Lower lobe of right lung (tissue), 2 donors: ENCODE measurements around the gene ADAMTS6. TPM values are rescaled to one million over a fixed set of nuclear protein-coding genes. Genes with fewer than 3 reads are reported as not detected.

Experiments
- ATAC-seq, 2 donors: fragments of 200-7000 bp; cut with Tn5 transposase; one replicate each; pipeline ENCODE4 v1.9.1; 2020 to 2022; ENCODE audit warnings: mild to moderate bottlenecking in 2 of 2, moderate library complexity in 2 of 2
- DNase-seq: peaks from one replicate; pipeline ENCODE4 v3.0.0-alpha.2; 2020
- H3K27ac ChIP-seq: fragments of 200-600 bp; one replicate; pipeline ENCODE4 v1.8.0; 2022
- H3K27me3 ChIP-seq: fragments of 200-600 bp; one replicate; pipeline ENCODE4 v1.8.0; 2022; ENCODE audit warnings: low read depth
- H3K36me3 ChIP-seq: fragments of 200-600 bp; one replicate; pipeline ENCODE4 v1.8.0; 2022; ENCODE audit warnings: mild to moderate bottlenecking
- H3K4me1 ChIP-seq: fragments of 200-600 bp; one replicate; pipeline ENCODE4 v1.8.0; 2022
- H3K4me3 ChIP-seq: fragments of 200-600 bp; one replicate; pipeline ENCODE4 v1.8.0; 2022; ENCODE audit warnings: mild to moderate bottlenecking
- H3K9me3 ChIP-seq: fragments of 200-600 bp; one replicate; pipeline ENCODE4 v1.8.0; 2022
- CTCF ChIP-seq: fragments of 200-600 bp; IDR thresholded peaks from one replicate; pipeline ENCODE4 v1.8.0; 2022; ENCODE audit warnings: antibody characterized with exemption, mild to moderate bottlenecking
- intact Hi-C: fragments of 100-400 bp; cut with DNase I; formaldehyde crosslinking; loops from one replicate; pipeline ENCODE4 v1.11.0; 2022
- total RNA-seq: library from RNA; stranded (reverse); fragmentation: NEBNext Ultra II Directional; extraction: Animal tissue kit (Norgen Biotek cat#: 25700); gene quantifications from one replicate; pipeline ENCODE4 v1.2.1, GENCODE V29; 2021
- donor health status: DM: no; HTN: yes; CAD: no; lungs with severe emphysema.

Gene ADAMTS6
- total RNA-seq, 1 donor from 2014 or later, result 3.0 TPM

- Histone ChIP-seq H3K27ac (no peak overlapping the region), H3K9me3 (no peaks in the 10 kb centered on the region), H3K4me3 (no peak overlapping the region), H3K4me1 (no peaks in the 10 kb centered on the region), H3K27me3 (no peaks in the 10 kb centered on the region), H3K36me3 (no peaks in the 10 kb centered on the region)
- TF ChIP-seq CTCF, result no peak
- intact Hi-C loops, result no loop called here
- ATAC-seq (no peak), DNase-seq (no peak)
Observed at GRCh38 chr5:65441800-65442199, 39.9 kb downstream of the ADAMTS6 start.

GRCh38 chr5:65440456-65440855, 41.3 kb downstream of the ADAMTS6 start:
- Histone ChIP-seq H3K27me3 (no peaks in the 10 kb centered on the region), H3K4me1 (no peaks in the 10 kb centered on the region), H3K4me3 (no peak overlapping the region), H3K27ac (no peak overlapping the region), H3K36me3 (no peaks in the 10 kb centered on the region), H3K9me3 (no peaks in the 10 kb centered on the region)
- no peak for TF ChIP-seq CTCF
- no peak for DNase-seq
- intact Hi-C loops, result no loop called here
- ATAC-seq, result no peak

- H3K27me3 ChIP-seq, result no peaks in the 10 kb centered on the region
- no peak overlapping the region for H3K27ac ChIP-seq
- no peaks in the 10 kb centered on the region for H3K36me3 ChIP-seq
- DNase-seq (no peak), ATAC-seq (no peak)
- H3K4me3 ChIP-seq, result no peak overlapping the region
- no peaks in the 10 kb centered on the region for H3K4me1 ChIP-seq
- H3K9me3 ChIP-seq, result no peaks in the 10 kb centered on the region
- intact Hi-C loops, result no loop called here
- no peak for TF ChIP-seq CTCF
Observed at GRCh38 chr5:65434122-65434521, 47.6 kb downstream of the ADAMTS6 start.

GRCh38 chr5:65426656-65427055, 55.1 kb downstream of the ADAMTS6 start:
- TF ChIP-seq CTCF, result no peak
- no peak for ATAC-seq
- no peak for DNase-seq
- Histone ChIP-seq H3K4me1 (no peaks in the 10 kb centered on the region), H3K4me3 (no peak overlapping the region), H3K27me3 (no peaks in the 10 kb centered on the region), H3K27ac (no peak overlapping the region), H3K9me3 (no peaks in the 10 kb centered on the region), H3K36me3 (no peaks in the 10 kb centered on the region)
- intact Hi-C loops, result no loop called here

GRCh38 chr5:65423623-65424022, 58.1 kb downstream of the ADAMTS6 start:
- DNase-seq, result no peak
- intact Hi-C loops, result no loop called here
- ATAC-seq, result no peak
- no peak for TF ChIP-seq CTCF
- H3K4me1 ChIP-seq, result no peaks in the 10 kb centered on the region
- no peaks in the 10 kb centered on the region for H3K36me3 ChIP-seq
- no peaks in the 10 kb centered on the region for H3K27me3 ChIP-seq
- peaks cover 8% of the 10 kb centered on the region for H3K9me3 ChIP-seq
- H3K27ac ChIP-seq, result no peak overlapping the region
- H3K4me3 ChIP-seq, result no peak overlapping the region

- H3K27ac ChIP-seq, result no peak overlapping the region
- TF ChIP-seq CTCF, result no peak
- no peaks in the 10 kb centered on the region for H3K36me3 ChIP-seq
- intact Hi-C loops, result no loop called here
- H3K27me3 ChIP-seq, result no peaks in the 10 kb centered on the region
- H3K4me3 ChIP-seq, result no peak overlapping the region
- ATAC-seq, result no peak
- peaks cover 24% of the 10 kb centered on the region for H3K9me3 ChIP-seq
- no peak for DNase-seq
- H3K4me1 ChIP-seq, result no peaks in the 10 kb centered on the region
Observed at GRCh38 chr5:65418661-65419060, 63.1 kb downstream of the ADAMTS6 start.
